MM.1S (cell line): ENCODE data around the gene HSBP1L1.

Experiments
- DNase-seq: peaks from one replicate; pipeline ENCODE4 v3.0.0-alpha.2; 2015
- H2AFZ ChIP-seq: fragments of 300-600 bp; sonication (generic); 2 replicates; pipeline ENCODE4 v1.6.0; 2016; ENCODE audit warnings: antibody characterized with exemption, low read length
- H3F3A ChIP-seq: fragments of 300-600 bp; sonication (generic); 2 replicates; pipeline ENCODE4 v1.6.1; 2016; ENCODE audit warnings: mild to moderate bottlenecking, antibody characterized with exemption, low read length, moderate library complexity, mixed read lengths; ENCODE audit not compliant: insufficient read depth
- H3K27ac ChIP-seq: fragments of 300-600 bp; sonication (generic); 2 replicates; pipeline ENCODE4 v1.5.1; 2016; ENCODE audit warnings: mild to moderate bottlenecking, low read length
- H3K27me3 ChIP-seq: fragments of 300-600 bp; sonication (generic); replicated peaks from 2 replicates; pipeline ENCODE4 v1.6.0; 2016; ENCODE audit warnings: low read length; ENCODE audit not compliant: insufficient read depth
- H3K36me3 ChIP-seq: fragments of 300-600 bp; sonication (generic); replicated peaks from 2 replicates; pipeline ENCODE4 v1.6.1; 2016; ENCODE audit warnings: mild to moderate bottlenecking, low read length, mixed read lengths; ENCODE audit not compliant: insufficient read depth
- H3K4me1 ChIP-seq: fragments of 300-600 bp; sonication (generic); 2 replicates; pipeline ENCODE4 v1.6.1; 2016; ENCODE audit warnings: low read length, mixed read lengths
- H3K4me2 ChIP-seq: fragments of 300-600 bp; sonication (generic); 2 replicates; pipeline ENCODE4 v1.6.0; 2016; ENCODE audit warnings: low read depth, low read length
- H3K4me3 ChIP-seq: fragments of 300-600 bp; sonication (generic); 2 replicates; pipeline ENCODE4 v1.5.1; 2016; ENCODE audit warnings: low read length, mixed read lengths
- H3K79me2 ChIP-seq: fragments of 300-600 bp; sonication (generic); 2 replicates; pipeline ENCODE4 v1.6.1; 2016; ENCODE audit warnings: mixed run types, low read length, mixed read lengths
- H3K9ac ChIP-seq: fragments of 300-600 bp; sonication (generic); 2 replicates; pipeline ENCODE4 v1.6.1; 2016; ENCODE audit warnings: low read length, mixed read lengths
- H3K9me2 ChIP-seq: fragments of 300-600 bp; sonication (generic); replicated peaks from 2 replicates; pipeline ENCODE4 v1.6.1; 2016; ENCODE audit warnings: mild to moderate bottlenecking, low read length, mixed read lengths; ENCODE audit not compliant: insufficient read depth
- H3K9me3 ChIP-seq: fragments of 300-600 bp; sonication (generic); replicated peaks from 2 replicates; pipeline ENCODE4 v1.6.1; 2016; ENCODE audit warnings: mild to moderate bottlenecking, low read length, mixed read lengths; ENCODE audit not compliant: insufficient read depth
- H4K20me1 ChIP-seq: fragments of 300-600 bp; sonication (generic); 2 replicates; pipeline ENCODE4 v1.6.1; 2016; ENCODE audit warnings: mild to moderate bottlenecking, low read length, moderate library complexity, mixed read lengths; ENCODE audit not compliant: insufficient read depth
- EZH2 ChIP-seq: fragments of 300-600 bp; sonication (generic); optimal IDR thresholded peaks from 2 replicates; pipeline ENCODE3; 2017; ENCODE audit warnings: low read depth, mild to moderate bottlenecking, antibody characterized with exemption, low read length, mixed read lengths
- EZH2phosphoT487 ChIP-seq: fragments of 300-600 bp; sonication (generic); IDR thresholded peaks from 2 replicates; pipeline ENCODE4 v1.6.1; 2018; ENCODE audit warnings: antibody characterized with exemption, low read length
- TF ChIP-seq, protein P1 (sequence below): fragments of 300-600 bp; sonication (generic); IDR thresholded peaks from 2 replicates; pipeline ENCODE4 v1.5.1; 2016; ENCODE audit warnings: antibody characterized with exemption, low read length, mixed read lengths

HSBP1L1 gene

DNA sequence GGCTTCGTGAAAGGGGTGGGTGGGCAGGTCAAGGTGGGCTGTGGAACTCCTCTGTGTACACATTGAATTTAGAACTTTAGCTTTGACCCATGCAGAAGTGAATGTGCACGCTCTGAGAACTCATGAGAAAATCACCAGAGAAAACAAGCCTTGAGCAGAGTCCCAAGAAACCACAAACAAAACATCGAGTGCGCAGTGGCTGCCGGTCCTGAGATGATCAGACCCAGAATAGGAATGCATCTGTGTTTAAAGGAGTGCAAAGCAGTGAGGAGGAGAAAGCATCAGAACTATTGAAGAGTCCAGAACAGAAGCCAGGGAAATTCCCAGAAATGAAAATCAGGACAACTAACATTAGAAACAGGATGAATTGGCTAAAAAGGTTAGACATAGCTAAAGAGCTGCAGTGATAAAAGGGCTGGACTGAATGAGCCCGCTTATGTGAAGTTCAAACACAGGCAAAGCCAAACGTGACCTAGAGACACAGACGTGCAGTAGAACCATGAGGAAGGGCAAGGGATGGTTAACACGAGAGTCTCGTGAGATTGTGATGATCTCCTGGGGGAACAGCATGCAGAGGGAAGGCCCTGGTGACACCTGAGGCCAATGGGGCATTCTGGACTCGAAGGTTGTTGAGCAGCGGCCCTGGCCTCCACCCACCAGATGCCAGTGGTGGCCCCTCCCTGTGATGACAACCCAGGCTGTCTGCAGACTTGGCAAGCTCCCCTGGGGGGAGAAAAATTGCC is 40.3 kb downstream of the HSBP1L1 start:
- Histone ChIP-seq H3K9ac (no peak overlapping the region), H2AFZ (no peak overlapping the region)

DNA sequence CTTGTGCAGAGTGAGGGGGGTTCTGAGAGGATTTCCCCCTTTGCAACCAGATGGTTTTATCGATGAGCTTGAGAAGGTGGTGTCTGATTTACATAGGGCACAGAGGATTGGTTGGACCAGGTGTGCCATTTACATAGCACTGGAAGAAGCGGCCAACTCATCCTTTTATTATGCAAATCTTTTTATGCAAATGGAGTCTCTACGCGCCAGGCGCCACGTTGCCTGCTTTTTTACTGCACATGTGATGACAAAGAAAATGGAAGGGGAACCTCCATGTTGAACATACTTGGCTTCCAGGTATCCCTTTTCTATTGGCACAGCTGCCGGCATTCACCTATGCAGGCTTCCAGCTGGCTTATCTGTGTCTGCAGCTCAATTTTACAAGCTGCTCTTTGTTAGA is 42.3 kb downstream of the HSBP1L1 start:
- Histone ChIP-seq H4K20me1 (no peaks in the 10 kb centered on the region), H2AFZ (no peak overlapping the region), H3K27ac (no peak overlapping the region), H3K36me3 (no peaks in the 10 kb centered on the region), H3K79me2 (no peaks in the 10 kb centered on the region), H3K4me2 (no peak overlapping the region), H3K27me3 (no peaks in the 10 kb centered on the region), H3K9me2 (no peaks in the 10 kb centered on the region), H3K9ac (no peak overlapping the region), H3F3A (no peaks in the 10 kb centered on the region), H3K9me3 (no peaks in the 10 kb centered on the region), H3K4me1 (no peaks in the 10 kb centered on the region), H3K4me3 (no peak overlapping the region)
- TF ChIP-seq EZH2 (no peak), EZH2phosphoT487 (no peak)
- TF ChIP-seq, protein P1, sequence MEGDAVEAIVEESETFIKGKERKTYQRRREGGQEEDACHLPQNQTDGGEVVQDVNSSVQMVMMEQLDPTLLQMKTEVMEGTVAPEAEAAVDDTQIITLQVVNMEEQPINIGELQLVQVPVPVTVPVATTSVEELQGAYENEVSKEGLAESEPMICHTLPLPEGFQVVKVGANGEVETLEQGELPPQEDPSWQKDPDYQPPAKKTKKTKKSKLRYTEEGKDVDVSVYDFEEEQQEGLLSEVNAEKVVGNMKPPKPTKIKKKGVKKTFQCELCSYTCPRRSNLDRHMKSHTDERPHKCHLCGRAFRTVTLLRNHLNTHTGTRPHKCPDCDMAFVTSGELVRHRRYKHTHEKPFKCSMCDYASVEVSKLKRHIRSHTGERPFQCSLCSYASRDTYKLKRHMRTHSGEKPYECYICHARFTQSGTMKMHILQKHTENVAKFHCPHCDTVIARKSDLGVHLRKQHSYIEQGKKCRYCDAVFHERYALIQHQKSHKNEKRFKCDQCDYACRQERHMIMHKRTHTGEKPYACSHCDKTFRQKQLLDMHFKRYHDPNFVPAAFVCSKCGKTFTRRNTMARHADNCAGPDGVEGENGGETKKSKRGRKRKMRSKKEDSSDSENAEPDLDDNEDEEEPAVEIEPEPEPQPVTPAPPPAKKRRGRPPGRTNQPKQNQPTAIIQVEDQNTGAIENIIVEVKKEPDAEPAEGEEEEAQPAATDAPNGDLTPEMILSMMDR = no peak
- no peak for DNase-seq

More for the DNA sequence above, 40.3 kb downstream of the HSBP1L1 start:
- Histone ChIP-seq H3K9me2 (no peaks in the 10 kb centered on the region), H3K79me2 (no peaks in the 10 kb centered on the region), H3K4me1 (no peaks in the 10 kb centered on the region), H3K36me3 (no peaks in the 10 kb centered on the region), H3K27me3 (no peaks in the 10 kb centered on the region), H4K20me1 (no peaks in the 10 kb centered on the region), H3K4me2 (no peak overlapping the region), H3K9me3 (no peaks in the 10 kb centered on the region), H3K27ac (no peak overlapping the region), H3F3A (no peaks in the 10 kb centered on the region), H3K4me3 (no peak overlapping the region)
- TF ChIP-seq EZH2phosphoT487 (no peak), EZH2 (no peak)
- TF ChIP-seq, protein P1 = no peak
- DNase-seq = no peak

DNA sequence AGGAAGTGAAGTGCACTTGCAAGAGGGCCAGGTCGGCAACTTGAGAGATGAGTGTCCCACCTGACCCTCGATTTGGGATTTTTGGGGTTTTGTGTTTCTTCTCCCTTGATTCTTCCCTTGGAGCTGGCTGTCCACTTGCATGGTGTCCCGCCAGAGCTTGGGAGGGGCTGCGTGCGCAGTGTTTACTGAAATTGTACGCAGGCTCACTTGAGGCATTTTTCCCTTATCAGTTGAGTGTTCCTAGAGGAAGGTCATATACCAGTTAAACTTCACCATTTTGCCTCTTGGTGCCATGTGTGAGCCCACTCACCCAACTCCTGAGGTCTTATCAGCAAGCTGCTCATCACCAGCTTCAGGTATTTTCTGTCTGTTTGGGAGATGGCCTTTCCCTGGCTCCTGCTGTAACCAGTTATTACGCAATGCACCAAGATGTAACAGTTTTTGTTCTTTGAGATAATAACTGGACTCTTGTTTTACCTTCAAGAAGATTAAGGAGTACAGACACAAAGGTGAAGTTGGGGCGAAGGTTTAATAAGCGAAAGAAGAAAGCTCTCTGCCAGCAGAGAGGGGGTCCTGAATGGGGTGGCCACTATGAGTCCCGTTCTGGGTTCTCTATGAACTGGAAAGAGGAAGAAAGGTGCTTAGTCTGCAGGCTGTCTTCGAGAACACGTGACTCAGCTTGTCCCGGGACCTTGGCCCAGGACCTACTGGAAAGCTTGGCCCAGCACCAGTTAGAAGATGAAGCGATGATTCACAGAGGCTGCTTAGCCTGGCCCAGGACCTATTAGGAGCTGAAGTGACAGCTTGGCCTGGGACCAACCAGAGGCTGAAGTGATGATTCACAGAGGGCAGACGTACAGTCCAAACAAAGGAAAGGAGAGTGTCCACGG is 45.5 kb downstream of the HSBP1L1 start:
- Histone ChIP-seq H2AFZ (no peak overlapping the region), H4K20me1 (no peaks in the 10 kb centered on the region), H3F3A (no peaks in the 10 kb centered on the region), H3K9ac (no peak overlapping the region), H3K9me2 (no peaks in the 10 kb centered on the region), H3K79me2 (no peaks in the 10 kb centered on the region), H3K4me2 (no peak overlapping the region), H3K27me3 (no peaks in the 10 kb centered on the region), H3K4me3 (no peak overlapping the region), H3K4me1 (no peaks in the 10 kb centered on the region), H3K27ac (no peak overlapping the region), H3K36me3 (no peaks in the 10 kb centered on the region), H3K9me3 (no peaks in the 10 kb centered on the region)
- DNase-seq = no peak
- TF ChIP-seq, protein P1 = no peak
- TF ChIP-seq EZH2phosphoT487 (no peak), EZH2 (no peak)
